ENCODE measurements around the gene RBMS3. TPM values are rescaled to one million over a fixed set of nuclear protein-coding genes. Genes with fewer than 3 reads are reported as not detected.

The RBMS3 gene
- total and polyA plus RNA-seq, 2 experiments from 2014 or later = 3.2 to 7.4 TPM

GRCh38 chr3:29297998-29298397, 17.1 kb downstream of the RBMS3 start:
- H2AFZ ChIP-seq = no peak overlapping the region
- H3K9me3 Mint-ChIP-seq = no peaks in the 10 kb centered on the region
- H3K79me2 ChIP-seq (replicated peaks; ENCODE audit: insufficient read depth) = no peaks in the 10 kb centered on the region
- H3K4me3 Mint-ChIP-seq = no peak overlapping the region
- TF ChIP-seq EZH2phosphoT487 (IDR thresholded peaks at IDR 0.05; ENCODE audit: unreplicated experiment) = no peak
- no peak for TF ChIP-seq EZH2 (IDR thresholded peaks at IDR 0.05; ENCODE audit: low read depth, unreplicated experiment)
- TF ChIP-seq, protein P1, sequence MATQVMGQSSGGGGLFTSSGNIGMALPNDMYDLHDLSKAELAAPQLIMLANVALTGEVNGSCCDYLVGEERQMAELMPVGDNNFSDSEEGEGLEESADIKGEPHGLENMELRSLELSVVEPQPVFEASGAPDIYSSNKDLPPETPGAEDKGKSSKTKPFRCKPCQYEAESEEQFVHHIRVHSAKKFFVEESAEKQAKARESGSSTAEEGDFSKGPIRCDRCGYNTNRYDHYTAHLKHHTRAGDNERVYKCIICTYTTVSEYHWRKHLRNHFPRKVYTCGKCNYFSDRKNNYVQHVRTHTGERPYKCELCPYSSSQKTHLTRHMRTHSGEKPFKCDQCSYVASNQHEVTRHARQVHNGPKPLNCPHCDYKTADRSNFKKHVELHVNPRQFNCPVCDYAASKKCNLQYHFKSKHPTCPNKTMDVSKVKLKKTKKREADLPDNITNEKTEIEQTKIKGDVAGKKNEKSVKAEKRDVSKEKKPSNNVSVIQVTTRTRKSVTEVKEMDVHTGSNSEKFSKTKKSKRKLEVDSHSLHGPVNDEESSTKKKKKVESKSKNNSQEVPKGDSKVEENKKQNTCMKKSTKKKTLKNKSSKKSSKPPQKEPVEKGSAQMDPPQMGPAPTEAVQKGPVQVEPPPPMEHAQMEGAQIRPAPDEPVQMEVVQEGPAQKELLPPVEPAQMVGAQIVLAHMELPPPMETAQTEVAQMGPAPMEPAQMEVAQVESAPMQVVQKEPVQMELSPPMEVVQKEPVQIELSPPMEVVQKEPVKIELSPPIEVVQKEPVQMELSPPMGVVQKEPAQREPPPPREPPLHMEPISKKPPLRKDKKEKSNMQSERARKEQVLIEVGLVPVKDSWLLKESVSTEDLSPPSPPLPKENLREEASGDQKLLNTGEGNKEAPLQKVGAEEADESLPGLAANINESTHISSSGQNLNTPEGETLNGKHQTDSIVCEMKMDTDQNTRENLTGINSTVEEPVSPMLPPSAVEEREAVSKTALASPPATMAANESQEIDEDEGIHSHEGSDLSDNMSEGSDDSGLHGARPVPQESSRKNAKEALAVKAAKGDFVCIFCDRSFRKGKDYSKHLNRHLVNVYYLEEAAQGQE (IDR thresholded peaks at IDR 0.05; ENCODE audit: unreplicated experiment) = no peak
- TF ChIP-seq CREB1 (CRISPR knock-in tag; IDR thresholded peaks at IDR 0.05; ENCODE audit: low read depth) = no peak
- TF ChIP-seq POLR2AphosphoS5 (IDR thresholded peaks at IDR 0.05; ENCODE audit: low read depth) = no peak
- H3K27me3 ChIP-seq (ENCODE audit: insufficient read depth) = no peaks in the 10 kb centered on the region
- peaks cover 29% of the 10 kb centered on the region; the same call in 1 of the 2 replicates for H3K4me1 ChIP-seq (ENCODE audit: insufficient read depth)
- H3K36me3 Mint-ChIP-seq (ENCODE audit: low read depth) = no peaks in the 10 kb centered on the region
- no peak overlapping the region for H3K27ac ChIP-seq (ENCODE audit: low read depth)
- no peaks in the 10 kb centered on the region for H3K36me3 ChIP-seq (ENCODE audit: insufficient read depth)
- H3F3A ChIP-seq (replicated peaks; ENCODE audit: low read depth) = no peaks in the 10 kb centered on the region
- no peak for DNase-seq (ENCODE audit: low spot score)
- H3K4me1 Mint-ChIP-seq = peaks cover 16% of the 10 kb centered on the region
- H4K20me1 ChIP-seq (replicated peaks; ENCODE audit: insufficient read depth) = no peaks in the 10 kb centered on the region
- no peak overlapping the region for H3K4me2 ChIP-seq
- H3K27ac Mint-ChIP-seq = no peak overlapping the region
- H3K27me3 Mint-ChIP-seq (ENCODE audit: insufficient read depth, low read depth, poor library complexity) = peaks cover 1% of the 10 kb centered on the region
- no peak overlapping the region for H3K4me3 ChIP-seq
- no peaks in the 10 kb centered on the region for H3K9me2 ChIP-seq (ENCODE audit: insufficient read depth)
- ATAC-seq = no peak

GRCh38 chr3:29301332-29302019, 20.6 kb downstream of the RBMS3 start:
- H3K4me1 ChIP-seq (ENCODE audit: insufficient read depth) = peaks cover 25% of the 10 kb centered on the region; the same call in 1 of the 2 replicates
- H3K9me3 Mint-ChIP-seq = peaks cover 9% of the 10 kb centered on the region
- DNase-seq (ENCODE audit: low spot score) = no peak
- H3K27ac Mint-ChIP-seq = no peak overlapping the region; the same call in 1 of the 2 replicates
- 0 out of 2 replicates have a peak overlapping the region, but pooled peaks have one; percentile 4 for H3K4me2 ChIP-seq
- H3K79me2 ChIP-seq (replicated peaks; ENCODE audit: insufficient read depth) = no peaks in the 10 kb centered on the region
- H3K27ac ChIP-seq (ENCODE audit: low read depth) = peak overlapping the region; percentile 46; the same call in 1 of the 2 replicates
- H3K27me3 Mint-ChIP-seq (ENCODE audit: insufficient read depth, low read depth, poor library complexity) = no peaks in the 10 kb centered on the region
- H3F3A ChIP-seq (replicated peaks; ENCODE audit: low read depth) = no peaks in the 10 kb centered on the region
- H2AFZ ChIP-seq = no peak overlapping the region
- no peak overlapping the region for H3K4me3 Mint-ChIP-seq
- H3K27me3 ChIP-seq (ENCODE audit: insufficient read depth) = no peaks in the 10 kb centered on the region
- H3K4me3 ChIP-seq = no peak overlapping the region
- 0 out of 2 replicates have a peak, but pooled peaks cover 5% of the 10 kb centered on the region for H3K36me3 ChIP-seq (ENCODE audit: insufficient read depth)
- peaks cover 3% of the 10 kb centered on the region; the same call in 1 of the 2 replicates for H3K9me2 ChIP-seq (ENCODE audit: insufficient read depth)
- no peak for ATAC-seq
- H3K4me1 Mint-ChIP-seq = peaks cover 6% of the 10 kb centered on the region
- no peaks in the 10 kb centered on the region for H4K20me1 ChIP-seq (replicated peaks; ENCODE audit: insufficient read depth)
- TF ChIP-seq EZH2 (IDR thresholded peaks at IDR 0.05; ENCODE audit: low read depth, unreplicated experiment) (no peak), NANOG (IDR thresholded peaks at IDR 0.05; ENCODE audit: borderline replicate concordance) (no peak), POLR2AphosphoS5 (IDR thresholded peaks at IDR 0.05; ENCODE audit: low read depth) (no peak), CREB1 (CRISPR knock-in tag; IDR thresholded peaks at IDR 0.05; ENCODE audit: low read depth) (no peak), EZH2phosphoT487 (IDR thresholded peaks at IDR 0.05; ENCODE audit: unreplicated experiment) (no peak), JUNB (IDR thresholded peaks at IDR 0.05; ENCODE audit: unreplicated experiment) (no peak), STAT1 (IDR thresholded peaks at IDR 0.05; ENCODE audit: unreplicated experiment) (no peak), ZNF114 (CRISPR knock-in tag; IDR thresholded peaks at IDR 0.05) (no peak), ZNF331 (CRISPR knock-in tag; IDR thresholded peaks at IDR 0.05; ENCODE audit: low read depth) (no peak), ETS1 (IDR thresholded peaks at IDR 0.05) (no peak)
- TF ChIP-seq, protein P1 (IDR thresholded peaks at IDR 0.05; ENCODE audit: unreplicated experiment) = no peak
- peaks cover 16% of the 10 kb centered on the region for H3K36me3 Mint-ChIP-seq (ENCODE audit: low read depth)
